HepG2 (cell line): ENCODE results near the gene RAP1A. TPM values are rescaled to one million over a fixed set of nuclear protein-coding genes. Genes with fewer than 3 reads are reported as not detected.

Source experiments
- ATAC-seq: fragments of 200-7000 bp; cut with Tn5 transposase; 3 replicates; pipeline ENCODE4 v1.9.1; 2020; ENCODE audit warnings: mild to moderate bottlenecking, moderate library complexity
- BruUV-seq: library from RNA; stranded (reverse); fragments of 400-500 nt; replicated peaks from 2 replicates; lab custom pipeline; 2021; lab: Mats Ljungman, UMichigan
- CTCF ChIA-PET: fragments of 300-600 bp; formaldehyde crosslinking; extraction: SDS; loops from one replicate; lab custom pipeline; 2021; ENCODE audit warnings: low total read pairs, inconsistent platforms, low intra/inter-chr PET ratio; lab: Yijun Ruan, JAX
- POLR2A ChIA-PET: fragments of 350-600 bp; sonication (Branson Sonifier 250); formaldehyde crosslinking; loops from one replicate; lab custom pipeline; 2020; ENCODE audit warnings: antibody characterized with exemption, inconsistent platforms; lab: Yijun Ruan, JAX
- DNase-seq: peaks from one replicate; pipeline ENCODE4 v3.0.0-alpha.2; 2015; ENCODE audit warnings: low spot score
- FAIRE-seq: peaks from 3 replicates; lab custom pipeline; 2011; peaks lifted over from hg19 to GRCh38; lab: Jason Lieb, UNC
- H2AFZ ChIP-seq: one replicate; pipeline ENCODE4 v1.6.1; 2011; ENCODE audit warnings: low read length, inconsistent platforms
- H3K27ac ChIP-seq: fragments of 300-600 bp; 3 replicates; pipeline ENCODE4 v1.8.0; 2011; ENCODE audit warnings: mixed run types, mild to moderate bottlenecking, mixed read lengths, low read length, inconsistent platforms; ENCODE audit not compliant: insufficient read depth; ENCODE audit errors: extremely low read length
- H3K27me3 ChIP-seq, 2 experiments: fragments of 200-600 bp in 1 of 2; 2 replicates in 1 of 2; 3 replicates in 1 of 2; pipeline versions ENCODE4 v1.6.0 to v1.8.0; 2011; ENCODE audit warnings: low read length in 2 of 2, mild to moderate bottlenecking in 2 of 2, moderate library complexity in 2 of 2, inconsistent platforms in 1 of 2; ENCODE audit not compliant: insufficient read depth in 2 of 2, control insufficient read depth in 1 of 2
- H3K36me3 ChIP-seq, 2 experiments: fragments of 200-600 bp in 1 of 2; replicated peaks in 1 of 2; 2 replicates in 1 of 2; 3 replicates in 1 of 2; pipeline versions ENCODE4 v1.5.1 to v1.8.0; 2011; ENCODE audit warnings: low read length in 2 of 2, inconsistent platforms in 1 of 2; ENCODE audit not compliant: insufficient read depth in 2 of 2, control insufficient read depth in 1 of 2
- H3K4me1 ChIP-seq: 2 replicates; pipeline ENCODE4 v1.5.1; 2012; ENCODE audit warnings: low read length, inconsistent platforms; ENCODE audit not compliant: insufficient read depth
- H3K4me2 ChIP-seq: 2 replicates; pipeline ENCODE4 v1.6.0; 2011; ENCODE audit warnings: low read depth, low read length, inconsistent platforms
- H3K4me3 ChIP-seq, 3 experiments: fragments of 200-600 bp in 1 of 3; sonication (generic), shearing (Covaris generic) in 1 of 3; replicated peaks in 1 of 3; 2 replicates each; pipeline ENCODE4 v1.5.1; 2011 to 2016; ENCODE audit warnings: low read length in 3 of 3, inconsistent platforms in 2 of 3, low read depth in 2 of 3, mild to moderate bottlenecking in 2 of 3, control low read depth in 1 of 3, mixed read lengths in 1 of 3; ENCODE audit not compliant: insufficient read depth in 1 of 3
- H3K79me2 ChIP-seq: one replicate; pipeline ENCODE4 v1.6.1; 2011; ENCODE audit warnings: low read length, inconsistent platforms; ENCODE audit not compliant: insufficient read depth
- H3K9ac ChIP-seq: 2 replicates; pipeline ENCODE4 v1.6.0; 2011; ENCODE audit warnings: mild to moderate bottlenecking, low read depth, low read length, inconsistent platforms; ENCODE audit not compliant: insufficient read depth
- H3K9me3 ChIP-seq: 2 replicates; pipeline ENCODE4 v1.5.1; 2012; ENCODE audit warnings: mild to moderate bottlenecking, low read length
- H4K20me1 ChIP-seq: 2 replicates; pipeline ENCODE4 v1.6.0; 2011; ENCODE audit warnings: inconsistent platforms, mild to moderate bottlenecking, low read length, moderate library complexity; ENCODE audit not compliant: insufficient read depth
- CREB3 ChIP-seq: sonication (generic); formaldehyde crosslinking; IDR thresholded peaks from 2 replicates; pipeline ENCODE4 v1.5.0; 2020; ENCODE audit warnings: missing genetic modification reagents
- FOXO4 ChIP-seq: sonication (generic); formaldehyde crosslinking; conservative IDR thresholded peaks from 2 replicates; pipeline ENCODE4 v1.8.1; 2023; ENCODE audit warnings: missing genetic modification reagents
- TEF ChIP-seq: sonication (generic); formaldehyde crosslinking; IDR thresholded peaks from 2 replicates; pipeline ENCODE4 v1.5.0; 2020; ENCODE audit warnings: missing genetic modification reagents
- TSC22D2 ChIP-seq: sonication (generic); formaldehyde crosslinking; IDR thresholded peaks from 2 replicates; pipeline ENCODE4 v1.5.1; 2020; ENCODE audit warnings: missing genetic modification reagents, mild to moderate bottlenecking, borderline replicate concordance
- ZHX2 ChIP-seq, 2 experiments: sonication (generic) in 1 of 2; formaldehyde crosslinking in 1 of 2; IDR thresholded peaks; 2 replicates each; pipeline versions ENCODE4 v1.6.1 to v1.9.0; 2014 to 2022; ENCODE audit warnings: antibody characterized with exemption in 1 of 2, borderline replicate concordance in 1 of 2, inconsistent platforms in 1 of 2, low read depth in 1 of 2, missing genetic modification reagents in 1 of 2
- ZNF18 ChIP-seq: sonication (generic); formaldehyde crosslinking; IDR thresholded peaks from 2 replicates; pipeline ENCODE4 v1.8.0; 2022; ENCODE audit warnings: mild to moderate bottlenecking, missing genetic modification reagents; ENCODE audit not compliant: insufficient replicate concordance
- ZNF224 ChIP-seq: sonication (generic); formaldehyde crosslinking; IDR thresholded peaks from 2 replicates; pipeline ENCODE4 v1.5.0; 2020; ENCODE audit warnings: mild to moderate bottlenecking, missing genetic modification reagents
- ZNF441 ChIP-seq: sonication (generic); formaldehyde crosslinking; IDR thresholded peaks from 2 replicates; pipeline ENCODE4 v1.7.0; 2021; ENCODE audit warnings: missing genetic modification reagents, borderline replicate concordance
- WGBS: methylation state at CpG from one replicate; pipeline ENCODE4 v1.1.6; 2017; ENCODE audit warnings: low lambda C conversion rate; 5-methylcytosine and 5-hydroxymethylcytosine counted together
- in situ Hi-C: cut with HindIII; loops from 2 replicates; pipeline ENCODE4 v1.10.0; 2017; ENCODE audit warnings: low pct_unique_long_range_greater_than_20kb; ENCODE audit not compliant: extremely low pct_ligation_motif_present
- intact Hi-C: fragments of 100-400 bp; cut with micrococcal nuclease; formaldehyde crosslinking; loops from one replicate; pipeline ENCODE4 v1.10.0; 2022; ENCODE audit not compliant: unreplicated experiment
- polyA plus RNA-seq, 8 experiments: library from polyadenylated mRNA; depleted of rRNA in 3 of 8; stranded (reverse) in 7 of 8; unstranded in 1 of 8; fragments of >200 nt; fragmentation: Illumina TruSeq in 4 of 8; extraction: Trizol in 4 of 8; gene quantifications; 2 replicates each; pipeline versions ENCODE4 v1.2.1 to v1.2.3, GENCODE V29; 2011 to 2016; ENCODE audit warnings: low read depth in 4 of 8, missing spikeins in 1 of 8, mixed read lengths in 1 of 8; ENCODE audit not compliant: insufficient read depth in 1 of 8
- total RNA-seq, 5 experiments: library from RNA; depleted of rRNA; stranded (reverse); fragments of >200 nt; fragmentation: Illumina TruSeq; extraction: Trizol; gene quantifications; 2 replicates each; pipeline ENCODE4 v1.2.3, GENCODE V29; 2016; ENCODE audit warnings: low read depth in 1 of 5

Gene RAP1A
- total and polyA plus RNA-seq, 2 of the 13 experiments (the other 11 are each of a cell fraction or from before 2014, with no cell fraction given): 19.0 to 20.7 TPM

- no peaks in the 10 kb centered on the region for H3K9me3 ChIP-seq
- no peaks in the 10 kb centered on the region for H3K36me3 ChIP-seq
- H3K9ac ChIP-seq: 0 out of 2 replicates have a peak overlapping the region, but pooled peaks have one; percentile 17
- WGBS: 8% methylated on average over 11 of the region's 11 CpGs
- no peak overlapping the region for H3K27ac ChIP-seq
- intact Hi-C loops: no loop called here
- H3K4me3 ChIP-seq: peak overlapping the region; percentile 30 to 53 (median 45)
- H3K4me1 ChIP-seq: peaks cover 35% of the 10 kb centered on the region
- no peaks in the 10 kb centered on the region for H4K20me1 ChIP-seq
- peak overlapping the region; percentile 60 for H2AFZ ChIP-seq
- ChIA-PET POLR2A (interaction anchor here (0.6 to 1.3 kb wide), 4 partner anchors 16 to 164 kb away, joined by 3 to 4 read pairs (median 3); no protein-coding TSS in a partner anchor), CTCF (no interaction called here)
- in situ Hi-C loops: no loop called here
- no TSS peak for BruUV-seq
- FAIRE-seq (no peak), DNase-seq (peak; percentile 18), ATAC-seq (peak; percentile 95)
- peak overlapping the region; percentile 85 for H3K4me2 ChIP-seq
- peaks cover 0 to 2% of the 10 kb centered on the region in 2 experiments; a peak in 1 of 5 replicates for H3K27me3 ChIP-seq
- no peaks in the 10 kb centered on the region for H3K79me2 ChIP-seq
- TF ChIP-seq FOXO4 (CRISPR knock-in tag): 0 out of 2 replicates have a peak, but pooled peaks have one; percentile 46
- peak; percentile 93 for TF ChIP-seq ZNF18
- TF ChIP-seq TSC22D2 (CRISPR knock-in tag): no peak
- TF ChIP-seq ZNF441 (CRISPR knock-in tag): no peak
- TF ChIP-seq CREB3 (CRISPR knock-in tag): no peak
- TF ChIP-seq ZHX2 (IDR thresholded peaks at IDR 0.05; ENCODE audit: low read depth): no peak
- no peak for TF ChIP-seq ZHX2 (CRISPR knock-in tag; IDR thresholded peaks at IDR 0.05; ENCODE audit: borderline replicate concordance)
- no peak for TF ChIP-seq TEF (CRISPR knock-in tag)
- TF ChIP-seq ZNF224 (CRISPR knock-in tag): no peak
Observed at GRCh38 chr1:111592389-111593361, 26.9 kb upstream of the RAP1A start.
